Heart right ventricle (tissue), 16 donors: ENCODE data around the gene MBOAT2. TPM values are rescaled to one million over a fixed set of nuclear protein-coding genes. Genes with fewer than 3 reads are reported as not detected.

ENCODE experiments used
- ATAC-seq, 8 donors: fragments of 200-7000 bp; cut with Tn5 transposase; one replicate each; pipeline ENCODE4 v1.9.1; 2020; ENCODE audit warnings: mild to moderate bottlenecking in 8 of 8, moderate library complexity in 8 of 8, moderate number of reproducible peaks in 1 of 8
- DNase-seq, 2 donors: peaks; one replicate each; pipeline ENCODE4 v3.0.0-alpha.2; 2020
- H3K27ac ChIP-seq, 10 donors: fragments of 200-600 bp; sonication (generic) in 2 of 10; one replicate each; pipeline versions ENCODE4 v1.5.0 to v1.8.0; 2020 to 2022; ENCODE audit warnings: mild to moderate bottlenecking in 3 of 10
- H3K27me3 ChIP-seq, 7 donors: fragments of 200-600 bp; one replicate each; pipeline ENCODE4 v1.8.0; 2021 to 2022; ENCODE audit warnings: mild to moderate bottlenecking in 2 of 7
- H3K36me3 ChIP-seq, 9 donors: fragments of 200-600 bp; sonication (generic) in 1 of 9; one replicate each; pipeline versions ENCODE4 v1.5.0 to v1.8.0; 2020 to 2022; ENCODE audit warnings: mild to moderate bottlenecking in 2 of 9
- H3K4me1 ChIP-seq, 9 donors: fragments of 200-600 bp; sonication (generic) in 1 of 9; one replicate each; pipeline versions ENCODE4 v1.5.0 to v1.8.0; 2020 to 2022; ENCODE audit warnings: mild to moderate bottlenecking in 4 of 9
- H3K4me3 ChIP-seq, 10 donors: fragments of 200-600 bp; sonication (generic) in 2 of 10; one replicate each; pipeline versions ENCODE4 v1.5.0 to v1.8.0; 2020 to 2022; ENCODE audit warnings: mild to moderate bottlenecking in 7 of 10, moderate library complexity in 2 of 10
- H3K9me3 ChIP-seq, 11 donors: fragments of 200-600 bp in 10 of 11; sonication (generic) in 2 of 11; one replicate each; pipeline versions ENCODE4 v1.5.0 to v1.8.0; 2013 to 2022; ENCODE audit warnings: mild to moderate bottlenecking in 2 of 11, control low read depth in 1 of 11, moderate library complexity in 1 of 11
- CTCF ChIP-seq, 9 donors: fragments of 200-600 bp; sonication (generic) in 2 of 9; IDR thresholded peaks; one replicate each; pipeline versions ENCODE4 v1.5.0 to v1.8.0; 2021 to 2022; ENCODE audit warnings: antibody characterized with exemption in 9 of 9, mild to moderate bottlenecking in 5 of 9, moderate library complexity in 1 of 9
- WGBS, 2 donors: extraction: QIAGEN DNeasy Blood & Tissue Kit; methylation state at CpG; one replicate each; pipeline ENCODE4 v1.1.7; 2013; ENCODE audit warnings: inconsistent platforms in 1 of 2; 5-methylcytosine and 5-hydroxymethylcytosine counted together
- intact Hi-C, 10 donors: fragments of 100-400 bp; cut with DNase I; formaldehyde crosslinking; loops; one replicate each; pipeline versions ENCODE4 v1.11.1 to v1.14.2; 2022
- polyA plus RNA-seq, 2 donors: library from polyadenylated mRNA; stranded (reverse); fragments of 200-250 nt; gene quantifications; one replicate each; pipeline ENCODE4 v1.2.3, GENCODE V29; 2013
- total RNA-seq, 10 donors: library from RNA; stranded (reverse); fragmentation: NEBNext Ultra II Directional in 3 of 10; extraction: Animal tissue kit (Norgen Biotek cat#: 25700) in 3 of 10; gene quantifications; one replicate each; pipeline versions ENCODE4 v1.2.1 to v1.2.4, GENCODE V29; 2021 to 2023
- donor health status: Arrhythmogenic right ventricular cardiomyopathy.
- donor health status: ischemic (EF 13 %, LVEDD 7.1; RV severe dilation, severe dysfunction).
- donor health status: healthy with polysubstance abuse.
- donor health status: DM: no; HTN: yes; CAD: no.
- donor health status: DM: no; HTN: no; CAD: no.
- donor health status: ischemic (EF 25% LVEDD 6.9; RV normal size, moderate dysfunction).
- donor health status: ischemic (EF 25% LVEDD 5.7; RV mildly dilated, moderate dysfunction).
- donor health status: healthy.
- donor health status: DM: yes; HTN: yes; CAD: no.
- donor health status: Ischemic cardiomyopathy.
- donor health status: ischemic (EF 35%, LVEDD 5.7; RV mildly dilated, moderate dysfunction).
- donor health status: nonischemic (EF 11% LVEDD 7.7; RV severe dilation, severe dysfunction).
- donor health status: DM: yes; HTN: yes; CAD: no.
- donor health status: PGD.
- donor health status: ischemic (EF 29% LVEDD 5.4; RV normal size, mild dysfunction).
- donor health status: nonischemic (EF 23%, LVEDD 6.1; RV moderate dilation, normal function).

Gene MBOAT2
- total and polyA plus RNA-seq, 12 donors = 6.3 to 35.3 (median 18.4) TPM

GRCh38 chr2:8840475-8841091 lies 162.9 kb downstream of the MBOAT2 start:
- Histone ChIP-seq H3K36me3 (no peaks in the 10 kb centered on the region), H3K9me3 (no peaks in the 10 kb centered on the region), H3K27ac (no peak overlapping the region), H3K4me3 (no peak overlapping the region), H3K27me3 (peaks cover 0 to 3% (median 0%) of the 10 kb centered on the region in 7 donors), H3K4me1 (peaks cover 5 to 19% (median 13%) of the 10 kb centered on the region in 9 donors)
- intact Hi-C loops = no loop called here
- TF ChIP-seq CTCF (IDR thresholded peaks at IDR 0.05) = no peak
- ATAC-seq (no peak), DNase-seq (no peak)
- WGBS, 2 donors = 66 to 78% methylated on average over 12 of the region's 12 CpGs

- TF ChIP-seq CTCF (IDR thresholded peaks at IDR 0.05) = no peak
- DNase-seq = no peak
- ATAC-seq = no peak
- no peaks in the 10 kb centered on the region for H3K36me3 ChIP-seq
- no peak overlapping the region for H3K4me3 ChIP-seq
- H3K27ac ChIP-seq = no peak overlapping the region
- intact Hi-C loops = no loop called here
- H3K4me1 ChIP-seq = peaks cover 5 to 31% (median 25%) of the 10 kb centered on the region in 9 donors
- no peaks in the 10 kb centered on the region for H3K27me3 ChIP-seq
- no peaks in the 10 kb centered on the region for H3K9me3 ChIP-seq
- 65 to 68% methylated on average over 5 of the region's 5 CpGs for WGBS, 2 donors
Measured at GRCh38 chr2:8839189-8839965, 164.1 kb downstream of the MBOAT2 start.

GRCh38 chr2:8837795-8838140 lies 165.7 kb downstream of the MBOAT2 start:
- H3K4me3 ChIP-seq = peak overlapping the region; percentile 14 to 100 (median 92)
- 67 to 73% methylated on average over 11 of the region's 11 CpGs for WGBS, 2 donors
- peaks cover 5 to 47% (median 30%) of the 10 kb centered on the region in 9 donors for H3K4me1 ChIP-seq
- intact Hi-C loops = no loop called here
- peak overlapping the region in 9 of 10 donors; percentile 81 to 94 (median 88) for H3K27ac ChIP-seq
- H3K36me3 ChIP-seq = no peaks in the 10 kb centered on the region
- no peak for TF ChIP-seq CTCF (IDR thresholded peaks at IDR 0.05)
- DNase-seq (peak in 1 of 2 donors; percentile 18), ATAC-seq (peak in 7 of 8 donors; percentile 4 to 29 (median 13))
- H3K9me3 ChIP-seq = no peaks in the 10 kb centered on the region
- H3K27me3 ChIP-seq = no peaks in the 10 kb centered on the region

GRCh38 chr2:8836971-8837794 lies 166.3 kb downstream of the MBOAT2 start, which contains the start of gene KIDINS220:
Gene KIDINS220, minus strand, starts transcription at chr2:8837613. Its CDS starts 10,520 bp downstream, at chr2:8827093.
- Histone ChIP-seq H3K4me3 (peak within 1 kb of the TSS; percentile 79 to 100 (median 95)), H3K4me1 (peaks cover 5 to 53% (median 35%) of the 10 kb centered on the region in 9 donors), H3K9me3 (no peaks in the 10 kb centered on the region), H3K27me3 (no peaks in the 10 kb centered on the region), H3K27ac (peak within 1 kb of the TSS; percentile 38 to 94 (median 87)), H3K36me3 (no peaks in the 10 kb centered on the region)
- no peak for TF ChIP-seq CTCF (IDR thresholded peaks at IDR 0.05)
- peak; percentile 84 to 88 for DNase-seq
- peak; percentile 96 to 99 (median 98) for ATAC-seq
- 0 to 1% methylated on average over 67 of the region's 67 CpGs for WGBS, 2 donors
- intact Hi-C loops = no loop called here
